Left ventricle myocardium superior (tissue), 1 donor: ENCODE results near the gene HIVEP2. TPM values are rescaled to one million over a fixed set of nuclear protein-coding genes. Genes with fewer than 3 reads are reported as not detected.

Experiments used
- ATAC-seq: fragments of 200-7000 bp; cut with Tn5 transposase; one replicate; pipeline ENCODE4 v1.9.1; 2020; ENCODE audit warnings: mild to moderate bottlenecking, moderate library complexity
- DNase-seq: peaks from one replicate; pipeline ENCODE4 v3.0.0-alpha.2; 2020
- intact Hi-C: fragments of 100-400 bp; cut with micrococcal nuclease; formaldehyde crosslinking; loops from one replicate; pipeline ENCODE4 v1.11.0; 2022
- total RNA-seq: library from RNA; stranded (reverse); fragmentation: NEBNext Ultra II Directional; extraction: Animal tissue kit (Norgen Biotek cat#: 25700); gene quantifications from one replicate; pipeline ENCODE4 v1.2.1, GENCODE V29; 2021
- donor health status: DM: no; HTN: yes; CAD: no; lungs with severe emphysema.

The HIVEP2 gene
- total RNA-seq, 1 donor from 2014 or later: 14.4 TPM

DNA sequence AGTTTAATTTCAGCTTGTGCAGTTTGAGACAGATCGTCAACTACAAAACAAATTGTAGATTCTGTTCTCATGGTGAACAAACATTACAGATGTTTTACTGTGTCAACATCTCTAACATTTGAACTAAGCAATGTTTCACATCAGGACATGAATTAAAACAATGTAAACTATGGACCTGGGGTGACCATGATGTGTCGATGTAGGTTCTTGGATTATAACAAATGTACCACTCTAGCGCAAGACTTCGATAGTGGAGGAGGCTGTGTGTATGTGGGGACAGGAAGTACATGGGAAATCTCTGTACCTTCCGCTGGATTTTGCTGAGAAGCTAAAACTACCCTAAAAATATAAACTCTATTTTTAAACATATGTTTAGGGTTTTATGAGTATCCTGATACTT lies 17.1 kb downstream of the HIVEP2 start:
- ATAC-seq: no peak
- DNase-seq: no peak
- intact Hi-C loops: no loop called here

DNA sequence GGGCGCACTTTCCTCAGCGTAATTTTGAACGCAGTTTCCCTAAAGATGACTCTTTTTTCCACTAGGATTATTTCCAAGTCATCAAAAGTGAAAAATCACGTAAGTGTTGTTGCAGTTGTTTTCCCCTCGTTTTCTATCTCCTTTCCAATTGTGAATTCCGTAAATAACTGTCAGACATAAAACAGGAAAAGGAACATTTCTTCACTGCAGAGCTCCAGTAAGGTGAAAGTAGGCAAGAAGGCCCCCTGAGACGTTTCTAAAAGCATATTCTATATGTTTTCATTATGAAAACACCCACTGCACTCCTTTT lies 17.8 kb downstream of the HIVEP2 start:
- intact Hi-C loops: no loop called here
- no peak for ATAC-seq

DNA sequence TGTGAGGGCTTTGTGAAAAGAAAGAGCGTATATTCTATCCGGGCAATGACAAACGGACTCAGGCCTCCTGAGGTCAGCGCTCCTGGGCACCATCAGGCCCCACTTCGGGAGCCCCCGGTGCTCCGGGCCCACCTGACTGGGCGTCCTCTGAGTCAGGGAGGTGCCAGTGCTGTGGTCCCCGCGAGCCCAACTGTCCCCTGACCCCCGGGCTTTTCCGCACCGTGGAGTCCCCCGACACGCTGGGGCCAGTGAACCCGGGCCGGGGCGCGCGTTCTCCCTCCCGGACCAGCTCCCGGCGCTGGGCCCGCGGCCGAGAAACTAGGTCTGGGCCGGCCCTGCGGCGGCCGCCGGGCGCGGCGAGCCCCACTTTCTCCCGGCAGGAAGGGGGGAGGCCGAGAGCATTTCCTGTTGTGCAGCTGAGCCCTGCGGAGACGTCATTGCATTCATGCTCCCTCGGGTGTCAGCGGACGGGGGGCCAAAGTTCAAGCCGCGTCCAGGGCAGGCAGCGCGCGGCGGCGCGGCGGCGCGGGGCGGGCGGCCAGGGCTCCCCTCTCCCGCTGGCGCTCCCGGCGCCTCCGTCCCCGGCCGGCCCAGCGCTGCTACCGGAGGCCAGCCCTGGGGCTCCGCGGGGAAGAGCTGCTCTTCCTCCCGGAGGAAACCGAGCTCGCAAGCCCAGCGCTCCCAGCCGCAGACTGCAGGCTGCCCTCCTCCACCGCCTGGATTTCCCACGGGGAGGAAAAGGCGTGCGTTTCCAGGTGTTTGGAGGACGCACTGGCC lies 18.3 kb downstream of the HIVEP2 start:
- DNase-seq (peak; percentile 90), ATAC-seq (peak; percentile 96)
- intact Hi-C loops: no loop called here

More for the DNA sequence above, 17.8 kb downstream of the HIVEP2 start:
- DNase-seq: no peak

DNA sequence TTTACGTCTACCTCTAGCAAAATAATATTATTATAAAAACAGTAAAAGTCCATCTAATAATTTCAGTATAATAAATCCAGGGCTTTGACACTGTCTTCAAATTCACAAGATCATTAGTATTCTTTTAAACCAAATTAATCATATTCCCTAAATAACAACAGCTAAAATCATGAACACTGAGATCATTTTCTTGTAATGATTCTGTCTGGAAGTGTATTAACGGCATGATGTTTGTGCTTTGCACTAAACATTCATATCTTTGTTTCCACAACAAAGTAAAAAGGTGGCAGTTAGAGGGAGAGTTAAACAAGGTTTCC lies 18.8 kb downstream of the HIVEP2 start:
- intact Hi-C loops: no loop called here
- ATAC-seq (no peak), DNase-seq (no peak)

DNA sequence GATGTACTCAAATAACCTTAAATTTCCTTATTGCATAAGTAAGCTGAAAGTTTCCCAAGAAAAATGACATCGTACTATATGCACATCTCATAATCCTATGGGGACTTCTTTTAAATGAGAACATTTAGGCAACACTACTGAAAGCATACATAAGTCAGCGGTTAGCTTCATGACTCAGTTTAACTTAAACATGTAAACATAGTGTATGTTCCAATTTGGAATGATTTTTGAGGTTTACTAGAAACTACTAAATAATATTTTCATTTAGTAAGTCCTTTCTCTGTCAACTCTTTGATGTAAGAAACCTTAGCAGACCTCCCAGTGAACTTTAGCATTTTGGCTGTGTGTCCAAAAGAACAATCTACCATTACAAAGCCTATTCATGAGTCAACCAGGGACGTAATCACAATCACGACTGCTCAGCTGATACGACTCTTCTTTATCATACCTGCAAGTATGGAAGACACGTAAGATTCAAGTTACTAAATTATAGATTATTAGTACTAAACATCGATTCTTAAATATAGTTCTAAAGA lies 19.3 kb downstream of the HIVEP2 start:
- intact Hi-C loops: no loop called here
- DNase-seq (no peak), ATAC-seq (no peak)

GRCh38 chr6:142918339-142919042 lies 26.5 kb downstream of the HIVEP2 start:
- DNase-seq (no peak), ATAC-seq (peak; percentile 57)
- intact Hi-C loops: no loop called here

DNA sequence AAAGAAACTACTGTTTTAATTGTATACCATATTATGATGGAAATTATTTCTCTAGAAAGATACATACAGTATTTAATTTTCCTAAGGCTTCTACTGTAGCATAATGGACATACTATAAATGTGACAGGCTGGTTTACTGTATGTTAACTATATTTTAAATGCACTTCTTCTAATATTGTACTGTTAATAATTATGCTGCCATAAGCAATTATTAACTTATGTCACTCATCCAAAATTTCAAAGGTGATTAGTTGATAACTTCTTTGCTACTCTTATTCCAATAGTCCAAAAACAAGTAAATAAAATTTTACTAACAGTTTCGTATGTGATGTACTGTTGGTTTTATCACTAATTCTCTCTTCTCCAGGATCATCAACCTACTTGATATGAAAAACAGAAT lies 28.1 kb downstream of the HIVEP2 start:
- no peak for DNase-seq
- intact Hi-C loops: no loop called here
- no peak for ATAC-seq

DNA sequence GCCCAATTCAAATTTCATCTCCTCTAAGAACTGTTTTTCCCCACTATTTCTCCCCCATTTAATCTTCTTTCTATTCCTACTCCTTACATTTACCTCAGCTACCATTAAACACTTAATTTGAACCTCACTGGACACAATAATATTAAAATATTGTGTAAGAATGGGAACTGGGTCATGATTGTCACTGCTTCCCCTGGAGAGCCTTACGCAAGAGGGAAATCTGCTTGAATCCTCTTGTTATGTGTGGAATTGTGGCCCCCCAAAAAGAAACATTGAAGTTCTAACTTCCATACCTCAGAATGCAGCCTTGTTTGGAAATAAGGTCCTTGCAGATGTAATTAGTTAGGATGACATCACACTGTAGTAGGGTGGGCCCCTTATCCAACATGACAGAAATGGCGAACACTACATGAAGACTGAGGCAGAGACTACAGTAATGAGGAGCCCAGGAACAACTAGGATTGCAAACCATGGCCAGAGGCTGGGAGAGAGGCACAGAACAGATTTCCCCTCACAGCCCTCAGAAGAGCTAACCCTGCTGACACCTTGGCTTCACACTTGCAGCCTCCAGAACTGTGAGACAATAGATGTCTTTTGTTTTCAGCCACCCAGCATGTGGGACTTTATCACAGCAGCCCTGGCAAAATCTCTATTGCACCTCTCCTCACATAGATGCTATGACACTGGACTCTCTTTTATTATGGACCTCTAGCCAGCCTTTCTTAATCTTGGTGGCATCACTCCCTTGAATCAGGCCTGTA lies 29.9 kb downstream of the HIVEP2 start:
- ATAC-seq: no peak
- intact Hi-C loops: no loop called here
- no peak for DNase-seq

- ATAC-seq: no peak
- DNase-seq: no peak
- intact Hi-C loops: no loop called here
Observed at GRCh38 chr6:142914369-142914768, 30.6 kb downstream of the HIVEP2 start.

- ATAC-seq: no peak
- intact Hi-C loops: no loop called here
- DNase-seq: peak; percentile 25
Observed at GRCh38 chr6:142913511-142914047, 31.4 kb downstream of the HIVEP2 start.

- DNase-seq (no peak), ATAC-seq (no peak)
- intact Hi-C loops: no loop called here
Observed at GRCh38 chr6:142913036-142913510, 31.9 kb downstream of the HIVEP2 start.

GRCh38 chr6:142912125-142912524 lies 32.9 kb downstream of the HIVEP2 start:
- no peak for DNase-seq
- intact Hi-C loops: no loop called here
- no peak for ATAC-seq

DNA sequence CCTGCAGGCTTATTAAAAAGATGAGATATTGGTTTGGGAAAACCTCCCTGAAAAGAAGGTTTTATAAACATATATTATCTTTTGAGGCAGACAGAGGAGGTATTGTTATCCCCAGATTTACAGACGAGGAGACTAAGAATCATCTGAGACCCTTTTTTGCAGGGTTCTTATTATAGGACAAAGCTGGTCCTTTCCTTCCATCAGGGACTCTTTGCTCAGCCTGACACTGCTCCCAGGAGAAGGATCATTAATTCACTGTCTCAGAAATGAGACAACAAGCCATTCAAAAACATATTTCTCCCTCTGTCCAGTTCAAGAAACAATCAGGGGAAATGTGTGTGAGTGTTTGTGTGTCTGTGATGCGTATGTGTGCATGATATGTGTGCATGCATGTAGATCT lies 33.5 kb downstream of the HIVEP2 start:
- no peak for DNase-seq
- intact Hi-C loops: no loop called here
- no peak for ATAC-seq

DNA sequence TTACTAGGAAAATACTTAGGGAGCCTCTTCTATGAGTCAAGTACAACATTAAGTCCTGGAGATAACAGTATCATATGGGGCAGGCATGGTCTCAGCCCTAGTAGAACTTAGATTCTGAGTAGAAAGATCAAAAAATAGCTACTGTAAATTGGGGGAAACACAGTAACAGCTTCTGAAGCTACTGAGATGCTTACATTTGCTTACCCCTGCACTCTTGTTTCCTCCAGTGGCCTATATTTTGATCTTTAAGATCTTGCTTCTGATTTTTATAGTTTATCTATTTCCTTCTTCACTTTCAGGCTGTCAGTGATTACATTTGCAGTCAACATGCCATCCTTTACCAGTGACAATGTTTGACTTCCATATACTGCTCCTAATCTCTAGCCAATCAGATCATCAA lies 35.3 kb downstream of the HIVEP2 start:
- ATAC-seq: no peak
- intact Hi-C loops: no loop called here
- DNase-seq: no peak

- ATAC-seq: no peak
- intact Hi-C loops: no loop called here
- DNase-seq: no peak
Observed at GRCh38 chr6:142908235-142908634, 36.7 kb downstream of the HIVEP2 start.

DNA sequence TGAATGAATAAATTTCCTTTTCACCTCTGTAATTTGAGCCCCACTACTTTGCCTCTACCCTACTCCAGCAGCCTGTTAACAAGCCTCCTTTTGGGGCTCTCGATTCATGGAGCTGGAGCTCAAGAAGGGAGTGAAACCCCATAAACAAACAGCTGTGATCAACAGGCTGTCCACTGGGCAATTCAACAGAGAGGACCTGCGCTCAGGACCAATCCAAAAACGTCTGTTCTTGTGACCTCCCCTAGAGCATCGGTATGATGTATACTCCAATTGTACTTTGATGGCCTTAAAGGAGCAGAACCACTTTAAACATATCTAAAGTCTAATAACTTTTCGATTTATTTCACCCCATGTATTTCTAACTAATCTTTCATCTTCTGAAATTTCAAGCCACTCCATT lies 37.4 kb downstream of the HIVEP2 start:
- ATAC-seq (no peak), DNase-seq (no peak)
- intact Hi-C loops: no loop called here

DNA sequence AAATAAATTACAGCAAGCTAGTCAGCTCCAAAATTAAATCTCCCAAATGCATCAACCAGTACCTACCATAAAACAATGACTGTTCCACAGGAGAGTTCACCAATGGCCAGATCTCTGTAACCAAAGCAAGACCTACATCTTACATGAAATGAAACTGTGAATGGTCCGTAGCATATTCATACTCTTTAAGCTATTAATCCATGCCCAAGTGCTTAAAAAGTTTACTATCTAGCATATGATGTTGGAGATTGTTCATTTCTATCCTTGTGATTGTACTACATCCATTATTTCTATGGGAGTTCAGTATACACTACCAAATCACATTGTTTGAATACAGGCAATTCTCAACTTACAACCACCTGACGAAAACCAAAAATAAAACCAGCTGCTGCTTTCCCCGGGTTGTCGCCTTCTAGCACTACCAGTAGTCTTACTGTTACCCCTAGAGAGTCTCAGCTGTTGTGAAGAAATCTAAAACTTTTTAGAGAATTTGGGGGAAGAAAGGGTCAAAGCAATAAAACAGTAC lies 38.0 kb downstream of the HIVEP2 start:
- intact Hi-C loops: no loop called here
- DNase-seq: no peak

DNA sequence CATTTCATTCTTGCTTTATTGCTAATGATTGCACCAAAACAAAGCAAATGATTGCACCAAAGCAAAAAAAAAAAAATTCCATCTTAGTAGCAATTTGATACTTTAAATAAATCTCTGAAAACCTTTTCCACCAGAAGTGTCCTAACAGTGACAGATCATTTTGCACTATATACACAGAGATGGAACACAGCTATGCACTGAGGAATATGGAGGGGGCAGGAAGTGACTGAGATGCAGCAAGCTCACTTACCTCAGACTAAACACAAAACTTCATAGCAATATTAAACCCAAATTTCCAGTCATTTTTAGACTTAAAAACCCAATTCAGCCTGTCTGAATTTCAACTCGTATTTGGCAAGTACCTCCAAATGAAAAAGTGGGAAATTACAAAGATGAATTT lies 41.2 kb downstream of the HIVEP2 start:
- intact Hi-C loops: no loop called here
- ATAC-seq (no peak), DNase-seq (no peak)

More for the DNA sequence above, 38.0 kb downstream of the HIVEP2 start:
- no peak for ATAC-seq

GRCh38 chr6:142902636-142903053 lies 42.3 kb downstream of the HIVEP2 start:
- intact Hi-C loops: no loop called here
- DNase-seq: peak; percentile 74
- ATAC-seq: peak; percentile 92

GRCh38 chr6:142901611-142902010 lies 43.4 kb downstream of the HIVEP2 start:
- intact Hi-C loops: no loop called here
- DNase-seq (no peak), ATAC-seq (no peak)
